Cardiac muscle cell (in vitro differentiated cells and primary cell): ENCODE data around the gene FUNDC2. TPM values are rescaled to one million over a fixed set of nuclear protein-coding genes. Genes with fewer than 3 reads are reported as not detected.
"Not testable (repeated sequence)": the region's sequence is repeated elsewhere in the genome, so short reads cannot be mapped to it uniquely, and the experiment has no call there.

Experiments
- DNase-seq, 2 donors: peaks; one replicate each; pipeline versions ENCODE4 v3.0.0 to v3.0.0-alpha.2; 2010 to 2017; ENCODE audit warnings: low read depth in 1 of 2, low spot score in 1 of 2
- H3K27ac ChIP-seq: fragments of 200-600 bp; sonication (generic); 2 replicates; pipeline ENCODE4 v1.5.1; 2016
- H3K27me3 ChIP-seq: fragments of 200-600 bp; sonication (generic); 2 replicates; pipeline ENCODE4 v1.6.0; 2016; ENCODE audit warnings: control low read depth
- H3K36me3 ChIP-seq: fragments of 200-600 bp; sonication (generic); 2 replicates; pipeline ENCODE4 v1.5.1; 2016; ENCODE audit warnings: control low read depth
- H3K4me1 ChIP-seq: fragments of 200-600 bp; sonication (generic); 2 replicates; pipeline ENCODE4 v1.8.1; 2017; ENCODE audit warnings: low read depth, mild to moderate bottlenecking, mixed run types
- H3K4me3 ChIP-seq: fragments of 200-600 bp; sonication (generic); 2 replicates; pipeline ENCODE4 v1.5.1; 2016; ENCODE audit warnings: mild to moderate bottlenecking
- H3K9me3 ChIP-seq: fragments of 200-600 bp; sonication (generic); 2 replicates; pipeline ENCODE4 v1.5.1; 2017; ENCODE audit warnings: low read depth, mild to moderate bottlenecking, control low read depth
- CTCF ChIP-seq: IDR thresholded peaks from 2 replicates; pipeline ENCODE4 v1.5.1; 2012; ENCODE audit warnings: low read depth, mild to moderate bottlenecking, low read length
- polyA plus RNA-seq: library from polyadenylated mRNA; unstranded; fragments of >200 nt; fragmentation: Nextera tagmentation; extraction: Ambion mirVana; gene quantifications from 2 replicates; pipeline ENCODE4 v1.2.1, GENCODE V29; 2016
- total RNA-seq: library from RNA; depleted of rRNA; stranded (reverse); fragments of >200 nt; gene quantifications from 2 replicates; pipeline ENCODE4 v1.2.3, GENCODE V29; 2016

Gene FUNDC2
- total and polyA plus RNA-seq, 2 experiments from 2014 or later = 51.0 to 126 TPM

GRCh38 chrX:155000841-155001240 is 25.8 kb upstream of the FUNDC2 start:
- H3K4me3 ChIP-seq = no peak overlapping the region
- H3K27me3 ChIP-seq = no peaks in the 10 kb centered on the region
- no peak for TF ChIP-seq CTCF
- no peak overlapping the region for H3K27ac ChIP-seq
- no peaks in the 10 kb centered on the region for H3K36me3 ChIP-seq
- H3K9me3 ChIP-seq = no peaks in the 10 kb centered on the region
- DNase-seq = no peak
- no peaks in the 10 kb centered on the region for H3K4me1 ChIP-seq

GRCh38 chrX:155001873-155002272 is 24.8 kb upstream of the FUNDC2 start:
- Histone ChIP-seq H3K36me3 (no peaks in the 10 kb centered on the region), H3K9me3 (no peaks in the 10 kb centered on the region), H3K27me3 (no peaks in the 10 kb centered on the region)

GRCh38 chrX:155005190-155005589 is 21.5 kb upstream of the FUNDC2 start:
- TF ChIP-seq CTCF = no peak
- Histone ChIP-seq H3K9me3 (no peaks in the 10 kb centered on the region), H3K27ac (no peak overlapping the region), H3K4me3 (no peak overlapping the region), H3K36me3 (no peaks in the 10 kb centered on the region), H3K27me3 (no peaks in the 10 kb centered on the region), H3K4me1 (peaks cover 4% of the 10 kb centered on the region)
- DNase-seq = no peak

More at GRCh38 chrX:155001873-155002272, 24.8 kb upstream of the FUNDC2 start:
- Histone ChIP-seq H3K4me3 (no peak overlapping the region), H3K4me1 (no peaks in the 10 kb centered on the region), H3K27ac (no peak overlapping the region)
- no peak for TF ChIP-seq CTCF
- DNase-seq = no peak

- H3K27ac ChIP-seq, H3K4me1 ChIP-seq, H3K4me3 ChIP-seq, H3K36me3 ChIP-seq, H3K9me3 ChIP-seq, DNase-seq, H3K27me3 ChIP-seq: not testable (repeated sequence)
These were observed 20.3 kb upstream of the FUNDC2 start for GRCh38 chrX:155006379-155006778.

GRCh38 chrX:155006913-155007671 is 19.6 kb upstream of the FUNDC2 start:
- not testable (repeated sequence) for H3K4me1 ChIP-seq, H3K4me3 ChIP-seq, DNase-seq, H3K9me3 ChIP-seq, H3K27me3 ChIP-seq, H3K36me3 ChIP-seq
- H3K27ac ChIP-seq = peak overlapping the region; percentile 57

- not testable (repeated sequence) for H3K4me1 ChIP-seq, H3K27me3 ChIP-seq, H3K27ac ChIP-seq, H3K36me3 ChIP-seq, H3K9me3 ChIP-seq, H3K4me3 ChIP-seq, DNase-seq
These were observed 18.1 kb upstream of the FUNDC2 start for GRCh38 chrX:155008578-155008977.

GRCh38 chrX:155009994-155010472 is 16.6 kb upstream of the FUNDC2 start:
- Histone ChIP-seq H3K9me3 (no peaks in the 10 kb centered on the region), H3K36me3 (no peaks in the 10 kb centered on the region), H3K27ac (no peak overlapping the region), H3K4me1 (peaks cover 4% of the 10 kb centered on the region), H3K4me3 (no peak overlapping the region), H3K27me3 (no peaks in the 10 kb centered on the region)
- peak in 1 of 2 donors; percentile 75 for DNase-seq
- TF ChIP-seq CTCF = no peak
